GM18909 (cell line): Measurements from ENCODE around the gene VWA8.
"Not testable (repeated sequence)": the region's sequence is repeated elsewhere in the genome, so short reads cannot be mapped to it uniquely, and the experiment has no call there.

Experiments
- ATAC-seq: cut with Tn5 transposase; IDR thresholded peaks from one replicate; pipeline ENCODE4 v1.9.1; 2021; ENCODE audit warnings: mild to moderate bottlenecking; ENCODE audit not compliant: unreplicated experiment, poor library complexity

Gene VWA8

GRCh38 chr13:41864658-41865057 is 96.3 kb downstream of the VWA8 start:
- ATAC-seq = no peak

- not testable (repeated sequence) for ATAC-seq
Measured at GRCh38 chr13:41862659-41863058, 98.2 kb downstream of the VWA8 start.

GRCh38 chr13:41859565-41859964 is 101.3 kb downstream of the VWA8 start:
- no peak for ATAC-seq

- no peak for ATAC-seq
Measured at GRCh38 chr13:41858780-41859179, 102.1 kb downstream of the VWA8 start.

GRCh38 chr13:41854758-41855157 is 106.2 kb downstream of the VWA8 start:
- ATAC-seq = no peak

GRCh38 chr13:41851351-41851750 is 109.6 kb downstream of the VWA8 start:
- no peak for ATAC-seq

- ATAC-seq = no peak
Measured at GRCh38 chr13:41848435-41849255, 112.3 kb downstream of the VWA8 start.

GRCh38 chr13:41847216-41847615 is 113.7 kb downstream of the VWA8 start:
- ATAC-seq = no peak

GRCh38 chr13:41842036-41842620 is 118.8 kb downstream of the VWA8 start:
- ATAC-seq = no peak

GRCh38 chr13:41837629-41838028 is 123.3 kb downstream of the VWA8 start:
- ATAC-seq = no peak

- ATAC-seq = no peak
Measured at GRCh38 chr13:41835871-41836270, 125.0 kb downstream of the VWA8 start.

- not testable (repeated sequence) for ATAC-seq
Measured at GRCh38 chr13:41834697-41835096, 126.2 kb downstream of the VWA8 start.

GRCh38 chr13:41833831-41834230 is 127.1 kb downstream of the VWA8 start:
- no peak for ATAC-seq

GRCh38 chr13:41833201-41833600 is 127.7 kb downstream of the VWA8 start:
- ATAC-seq = no peak

GRCh38 chr13:41827507-41828213 is 133.2 kb downstream of the VWA8 start:
- no peak for ATAC-seq

GRCh38 chr13:41825691-41826090 is 135.2 kb downstream of the VWA8 start:
- no peak for ATAC-seq

GRCh38 chr13:41823476-41823875 is 137.4 kb downstream of the VWA8 start:
- no peak for ATAC-seq

- no peak for ATAC-seq
Measured at GRCh38 chr13:41822560-41822959, 138.3 kb downstream of the VWA8 start.

GRCh38 chr13:41821238-41821594 is 139.7 kb downstream of the VWA8 start:
- ATAC-seq = no peak

- no peak for ATAC-seq
Measured at GRCh38 chr13:41820581-41821237, 140.2 kb downstream of the VWA8 start.

GRCh38 chr13:41816057-41816456 is 144.9 kb downstream of the VWA8 start:
- no peak for ATAC-seq
